Rectal smooth muscle tissue (tissue), 1 donor: Measurements from ENCODE around the gene FOSB.

ENCODE experiments used
- H3K27ac ChIP-seq: one replicate; pipeline ENCODE4 v1.7.0; 2013; ENCODE audit warnings: low read depth, low read length, inconsistent platforms
- H3K27me3 ChIP-seq: one replicate; pipeline ENCODE4 v1.7.0; 2013; ENCODE audit warnings: low read length; ENCODE audit not compliant: control insufficient read depth, insufficient read depth
- H3K36me3 ChIP-seq: one replicate; pipeline ENCODE4 v1.7.0; 2013; ENCODE audit warnings: low read length; ENCODE audit not compliant: control insufficient read depth, insufficient read depth
- H3K4me1 ChIP-seq: one replicate; pipeline ENCODE4 v1.7.0; 2013; ENCODE audit warnings: low read length; ENCODE audit not compliant: control insufficient read depth, insufficient read depth
- H3K4me3 ChIP-seq: one replicate; pipeline ENCODE4 v1.7.0; 2013; ENCODE audit warnings: low read length
- H3K9ac ChIP-seq: one replicate; pipeline ENCODE4 v1.7.0; 2013; ENCODE audit warnings: low read length

Gene FOSB

GRCh38 chr19:45498411-45499195 is 30.8 kb downstream of the FOSB start, which contains the start of gene PPM1N:
Gene PPM1N, plus strand, starts transcription at chr19:45498443. Its CDS starts 30 bp downstream, at chr19:45498473.
- H3K27ac ChIP-seq = no peak within 1 kb of the TSS
- peaks cover 4% of the 10 kb centered on the region for H3K4me1 ChIP-seq
- H3K9ac ChIP-seq = no peak within 1 kb of the TSS
- H3K27me3 ChIP-seq = peaks cover 4% of the 10 kb centered on the region
- peak within 1 kb of the TSS; percentile 59 for H3K4me3 ChIP-seq
- no peaks in the 10 kb centered on the region for H3K36me3 ChIP-seq

DNA sequence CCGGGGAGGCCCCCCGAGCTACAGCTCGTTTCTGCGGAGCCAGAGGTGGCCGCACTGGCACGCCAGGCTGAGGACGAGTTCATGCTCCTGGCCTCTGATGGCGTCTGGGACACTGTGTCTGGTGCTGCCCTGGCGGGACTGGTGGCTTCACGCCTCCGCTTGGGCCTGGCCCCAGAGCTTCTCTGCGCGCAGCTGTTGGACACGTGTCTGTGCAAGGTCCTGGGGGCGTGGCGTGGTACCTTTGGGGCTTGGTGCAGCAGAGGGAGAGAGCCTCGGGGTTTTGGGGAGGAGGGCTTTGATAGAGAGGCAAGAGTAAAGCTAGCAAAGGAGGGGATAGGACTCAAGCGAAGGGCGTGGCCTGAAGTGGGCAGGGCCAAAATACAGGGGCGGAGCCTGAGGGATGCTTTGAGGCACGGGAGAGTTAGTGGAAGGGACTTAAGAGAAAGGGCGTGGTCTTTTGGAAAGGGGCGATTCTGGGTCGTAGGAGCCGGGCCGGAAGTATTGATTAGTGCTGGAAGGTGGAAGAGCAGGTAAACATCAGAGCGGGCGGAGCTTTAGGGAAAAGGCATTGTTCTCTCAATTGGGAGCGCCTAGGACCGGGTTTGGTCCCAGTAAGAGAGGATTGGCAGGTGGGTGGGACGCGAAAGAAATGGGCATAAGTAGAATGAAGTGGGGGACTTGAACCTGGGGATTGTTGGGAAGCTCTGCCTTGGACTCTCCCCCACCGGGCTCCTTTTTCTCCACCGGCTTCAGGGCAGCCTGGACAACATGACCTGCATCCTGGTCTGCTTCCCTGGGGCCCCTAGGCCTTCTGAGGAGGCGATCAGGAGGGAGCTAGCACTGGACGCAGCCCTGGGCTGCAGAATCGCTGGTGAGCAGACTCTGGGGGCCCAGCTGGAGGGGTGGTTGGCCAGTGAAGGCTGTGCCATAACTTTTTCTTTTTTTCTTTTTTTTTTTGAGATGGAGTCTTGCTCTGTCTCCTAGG is 31.7 kb downstream of the FOSB start:
- H3K27me3 ChIP-seq = peaks cover 4% of the 10 kb centered on the region
- no peak overlapping the region for H3K9ac ChIP-seq
- H3K36me3 ChIP-seq = no peaks in the 10 kb centered on the region
- peaks cover 4% of the 10 kb centered on the region for H3K4me1 ChIP-seq
- no peak overlapping the region for H3K27ac ChIP-seq
- no peak overlapping the region for H3K4me3 ChIP-seq

DNA sequence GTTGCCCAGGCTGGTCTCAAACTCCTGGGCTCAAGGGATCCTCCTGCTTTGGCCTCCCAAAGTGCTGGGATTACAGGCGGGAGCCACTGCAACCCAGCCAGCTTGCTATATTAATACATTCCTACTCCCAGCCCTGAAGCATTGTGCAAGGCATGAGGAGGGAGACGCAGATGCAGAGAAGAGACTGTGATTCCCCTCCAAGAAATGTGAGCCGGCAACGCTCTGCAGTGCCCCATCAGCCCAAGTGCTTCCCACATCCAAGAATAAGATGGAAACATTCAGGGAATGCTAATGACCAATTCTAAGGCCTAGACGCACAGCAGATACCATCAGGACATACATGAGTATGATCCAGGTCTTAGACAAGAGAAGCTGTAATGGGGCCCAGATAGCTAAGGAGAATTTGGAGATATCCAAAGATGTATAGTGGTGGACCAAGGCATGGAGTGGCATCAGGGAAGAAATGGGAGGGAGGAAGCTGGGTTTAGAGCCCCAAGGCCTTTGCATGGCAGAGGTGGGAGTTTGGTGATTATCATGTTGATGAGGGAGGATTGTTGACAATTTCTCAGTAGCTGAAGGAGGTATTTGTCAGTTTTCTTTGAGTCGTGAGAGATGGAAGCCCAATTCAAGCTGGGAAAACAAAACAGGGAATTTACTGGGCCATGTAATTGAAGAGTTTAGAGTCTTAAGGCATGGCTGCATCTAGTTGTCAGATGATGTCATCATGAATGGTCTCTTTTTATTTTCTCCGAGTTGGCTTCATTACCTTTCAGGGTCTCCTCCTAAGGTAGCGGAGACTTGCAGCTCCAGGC is 33.3 kb downstream of the FOSB start:
- H3K9ac ChIP-seq = no peak overlapping the region
- peaks cover 4% of the 10 kb centered on the region for H3K4me1 ChIP-seq
- no peaks in the 10 kb centered on the region for H3K36me3 ChIP-seq
- H3K27me3 ChIP-seq = peaks cover 4% of the 10 kb centered on the region
- no peak overlapping the region for H3K4me3 ChIP-seq
- H3K27ac ChIP-seq = no peak overlapping the region

GRCh38 chr19:45501730-45502014 is 33.9 kb downstream of the FOSB start:
- no peak overlapping the region for H3K27ac ChIP-seq
- no peak overlapping the region for H3K4me3 ChIP-seq
- H3K36me3 ChIP-seq = no peaks in the 10 kb centered on the region

GRCh38 chr19:45502111-45502510 is 34.3 kb downstream of the FOSB start:
- H3K36me3 ChIP-seq = no peaks in the 10 kb centered on the region
- peaks cover 3% of the 10 kb centered on the region for H3K4me1 ChIP-seq
- no peak overlapping the region for H3K4me3 ChIP-seq
- H3K27me3 ChIP-seq = peaks cover 4% of the 10 kb centered on the region
- no peak overlapping the region for H3K27ac ChIP-seq
- no peak overlapping the region for H3K9ac ChIP-seq

More at GRCh38 chr19:45501730-45502014, 33.9 kb downstream of the FOSB start:
- H3K9ac ChIP-seq = no peak overlapping the region
- H3K27me3 ChIP-seq = peaks cover 4% of the 10 kb centered on the region
- H3K4me1 ChIP-seq = peaks cover 4% of the 10 kb centered on the region

DNA sequence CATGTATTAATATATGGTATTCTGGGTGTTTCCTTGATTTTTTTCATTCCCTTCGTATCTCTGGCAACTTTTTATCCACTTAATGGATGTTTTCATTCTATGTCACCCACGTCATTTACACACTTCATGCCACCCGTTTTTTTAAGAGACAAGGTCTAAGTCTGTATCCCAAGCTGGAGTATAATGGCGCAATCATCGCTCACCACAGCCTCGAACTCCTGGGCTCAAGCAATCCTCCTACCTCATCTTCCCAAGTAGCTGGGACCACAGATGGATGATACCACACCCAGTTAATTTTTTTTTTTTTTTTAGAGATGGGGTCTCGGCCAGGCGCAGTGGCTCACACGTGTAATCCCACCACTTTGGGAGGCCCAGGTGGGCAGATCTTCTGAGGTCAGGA is 36.1 kb downstream of the FOSB start:
- H3K4me3 ChIP-seq = no peak overlapping the region
- H3K9ac ChIP-seq = no peak overlapping the region

DNA sequence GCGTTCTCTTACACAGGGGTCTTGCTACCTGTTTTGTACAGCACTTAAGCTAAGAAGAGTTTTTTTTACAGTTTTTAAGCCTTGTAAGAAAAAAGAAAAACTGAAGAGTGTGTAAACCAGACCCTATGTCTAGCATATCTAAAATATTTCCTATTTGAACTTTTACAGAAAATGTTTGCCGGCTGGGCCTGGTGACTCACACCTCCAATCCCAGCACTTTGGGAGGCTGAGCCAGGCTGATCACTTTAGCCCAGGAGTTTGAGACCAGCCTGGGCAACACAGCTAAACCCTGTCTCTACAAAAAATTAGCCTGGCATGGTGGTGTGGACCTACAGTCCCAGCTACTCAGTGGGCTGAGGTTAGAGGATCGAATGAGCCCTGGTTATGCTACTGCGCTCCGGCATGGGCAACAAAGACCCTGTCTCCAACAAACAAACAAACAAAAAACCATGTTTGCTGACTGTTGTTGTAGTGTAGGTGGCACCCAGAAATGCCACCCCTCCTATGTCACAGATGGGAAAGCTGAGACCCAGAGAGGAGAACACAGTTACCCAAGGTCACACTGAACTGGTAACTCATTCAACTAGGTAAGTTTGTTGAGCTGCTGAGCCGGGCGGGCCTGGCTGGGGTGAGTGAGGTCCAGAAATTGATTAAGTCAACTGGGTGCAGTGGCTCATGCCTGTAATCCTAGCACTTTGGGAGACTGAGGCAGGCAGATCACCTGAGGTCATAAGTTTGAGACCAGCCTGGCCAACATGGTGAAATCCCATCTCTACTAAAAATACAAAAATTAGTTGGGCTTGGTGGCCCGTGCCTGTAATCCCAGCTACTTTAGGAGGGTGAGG is 37.6 kb downstream of the FOSB start:
- Histone ChIP-seq H3K4me1 (peaks cover 3% of the 10 kb centered on the region), H3K9ac (no peak overlapping the region), H3K36me3 (no peaks in the 10 kb centered on the region), H3K27me3 (no peaks in the 10 kb centered on the region), H3K4me3 (no peak overlapping the region), H3K27ac (no peak overlapping the region)

More for the DNA sequence above, 36.1 kb downstream of the FOSB start:
- H3K4me1 ChIP-seq = no peaks in the 10 kb centered on the region
- no peak overlapping the region for H3K27ac ChIP-seq
- H3K36me3 ChIP-seq = no peaks in the 10 kb centered on the region
- H3K27me3 ChIP-seq = no peaks in the 10 kb centered on the region

- Histone ChIP-seq H3K27ac (peak overlapping the region; percentile 71), H3K36me3 (no peaks in the 10 kb centered on the region), H3K27me3 (no peaks in the 10 kb centered on the region), H3K4me1 (peaks cover 3% of the 10 kb centered on the region), H3K9ac (no peak overlapping the region), H3K4me3 (peak overlapping the region; percentile 75)
Observed at GRCh38 chr19:45505996-45506245, 38.1 kb downstream of the FOSB start.

- Histone ChIP-seq H3K27me3 (no peaks in the 10 kb centered on the region), H3K9ac (no peak overlapping the region), H3K4me3 (peak overlapping the region; percentile 99), H3K36me3 (no peaks in the 10 kb centered on the region), H3K4me1 (peaks cover 3% of the 10 kb centered on the region), H3K27ac (peak overlapping the region; percentile 98)
Observed at GRCh38 chr19:45506246-45506988, 38.6 kb downstream of the FOSB start.

- H3K9ac ChIP-seq = peak within 1 kb of the TSS; percentile 99
- peaks cover 3% of the 10 kb centered on the region for H3K4me1 ChIP-seq
- H3K27me3 ChIP-seq = no peaks in the 10 kb centered on the region
- peak within 1 kb of the TSS; percentile 99 for H3K4me3 ChIP-seq
- peak within 1 kb of the TSS; percentile 98 for H3K27ac ChIP-seq
- no peaks in the 10 kb centered on the region for H3K36me3 ChIP-seq
Observed at GRCh38 chr19:45506989-45507871, 39.4 kb downstream of the FOSB start, which contains the start of gene VASP. Gene VASP, plus strand, starts transcription at chr19:45507479. Its CDS starts 293 bp downstream, at chr19:45507772.
